SU-DHL-6 (cell line): ENCODE data around the gene AGBL4.

Source experiments
- H2AFZ ChIP-seq: fragments of 200-600 bp; sonication (generic); 2 replicates; pipeline ENCODE4 v1.6.1; 2014; ENCODE audit warnings: low read depth, mild to moderate bottlenecking, moderate library complexity, mixed read lengths, antibody characterized with exemption, low read length; ENCODE audit not compliant: severe bottlenecking
- H3F3A ChIP-seq: fragments of 200-600 bp; shearing (Covaris generic); 2 replicates; pipeline ENCODE4 v1.6.0; 2016; ENCODE audit warnings: antibody characterized with exemption, mild to moderate bottlenecking; ENCODE audit not compliant: insufficient read depth
- H3K27ac ChIP-seq: fragments of 200-600 bp; sonication (generic); 2 replicates; pipeline ENCODE4 v1.5.1; 2016; ENCODE audit warnings: low read depth, mild to moderate bottlenecking, low read length, moderate library complexity, mixed read lengths
- H3K27me3 ChIP-seq: fragments of 200-600 bp; sonication (generic), shearing (Covaris generic); 2 replicates; pipeline ENCODE4 v1.6.0; 2014; ENCODE audit warnings: mild to moderate bottlenecking, low read length
- H3K36me3 ChIP-seq: fragments of 200-600 bp; sonication (generic); 2 replicates; pipeline ENCODE4 v1.6.1; 2014; ENCODE audit warnings: mild to moderate bottlenecking, low read length, mixed read lengths
- H3K4me2 ChIP-seq: fragments of 300-600, 200-600 bp; shearing (Covaris generic), sonication (generic); 2 replicates; pipeline ENCODE4 v1.6.0; 2014; ENCODE audit warnings: low read length, low read depth, mild to moderate bottlenecking; ENCODE audit not compliant: poor library complexity, severe bottlenecking
- H3K4me3 ChIP-seq: fragments of 200-600 bp; sonication (generic); 2 replicates; pipeline ENCODE4 v1.5.1; 2014; ENCODE audit warnings: antibody characterized with exemption, low read length, mild to moderate bottlenecking, mixed read lengths; ENCODE audit not compliant: insufficient read depth, poor library complexity, severe bottlenecking
- H3K79me2 ChIP-seq: fragments of 200-600 bp; sonication (generic); 2 replicates; pipeline ENCODE4 v1.6.1; 2014; ENCODE audit warnings: mild to moderate bottlenecking, low read length, moderate library complexity; ENCODE audit not compliant: insufficient read depth
- H3K9ac ChIP-seq: fragments of 200-600 bp; sonication (generic); 2 replicates; pipeline ENCODE4 v1.7.0; 2014; ENCODE audit warnings: mild to moderate bottlenecking, low read length
- H3K9me2 ChIP-seq: fragments of 200-600 bp; sonication (generic); replicated peaks from 2 replicates; pipeline ENCODE4 v1.6.1; 2014; ENCODE audit warnings: low read length; ENCODE audit not compliant: insufficient read depth
- H3K9me3 ChIP-seq: fragments of 200-600 bp; sonication (generic); 2 replicates; pipeline ENCODE4 v1.6.1; 2014; ENCODE audit warnings: low read length, mixed read lengths; ENCODE audit not compliant: insufficient read depth
- H4K20me1 ChIP-seq: fragments of 200-600 bp; sonication (generic); 2 replicates; pipeline ENCODE4 v1.6.1; 2014; ENCODE audit warnings: low read depth, mild to moderate bottlenecking, antibody characterized with exemption, low read length, moderate library complexity, mixed read lengths
- EZH2phosphoT487 ChIP-seq: fragments of 200-600 bp; sonication (generic), shearing (Covaris generic); conservative IDR thresholded peaks from 2 replicates; pipeline ENCODE4 v1.6.1; 2018; ENCODE audit warnings: mild to moderate bottlenecking, antibody characterized with exemption, low read length, moderate library complexity, mixed read lengths
- TF ChIP-seq, protein P1 (sequence below): fragments of 200-600 bp; sonication (generic); IDR thresholded peaks from one replicate; pipeline ENCODE4 v1.5.1; 2017; ENCODE audit warnings: antibody characterized with exemption, mild to moderate bottlenecking, low read length, moderate library complexity; ENCODE audit not compliant: insufficient read depth, poor library complexity, severe bottlenecking

Gene AGBL4

GRCh38 chr1:48649880-48650279 is 1373.9 kb downstream of the AGBL4 start:
- H2AFZ ChIP-seq = no peak overlapping the region
- no peaks in the 10 kb centered on the region for H3K9me2 ChIP-seq
- no peak overlapping the region for H3K9ac ChIP-seq
- no peaks in the 10 kb centered on the region for H4K20me1 ChIP-seq
- TF ChIP-seq, protein P1, sequence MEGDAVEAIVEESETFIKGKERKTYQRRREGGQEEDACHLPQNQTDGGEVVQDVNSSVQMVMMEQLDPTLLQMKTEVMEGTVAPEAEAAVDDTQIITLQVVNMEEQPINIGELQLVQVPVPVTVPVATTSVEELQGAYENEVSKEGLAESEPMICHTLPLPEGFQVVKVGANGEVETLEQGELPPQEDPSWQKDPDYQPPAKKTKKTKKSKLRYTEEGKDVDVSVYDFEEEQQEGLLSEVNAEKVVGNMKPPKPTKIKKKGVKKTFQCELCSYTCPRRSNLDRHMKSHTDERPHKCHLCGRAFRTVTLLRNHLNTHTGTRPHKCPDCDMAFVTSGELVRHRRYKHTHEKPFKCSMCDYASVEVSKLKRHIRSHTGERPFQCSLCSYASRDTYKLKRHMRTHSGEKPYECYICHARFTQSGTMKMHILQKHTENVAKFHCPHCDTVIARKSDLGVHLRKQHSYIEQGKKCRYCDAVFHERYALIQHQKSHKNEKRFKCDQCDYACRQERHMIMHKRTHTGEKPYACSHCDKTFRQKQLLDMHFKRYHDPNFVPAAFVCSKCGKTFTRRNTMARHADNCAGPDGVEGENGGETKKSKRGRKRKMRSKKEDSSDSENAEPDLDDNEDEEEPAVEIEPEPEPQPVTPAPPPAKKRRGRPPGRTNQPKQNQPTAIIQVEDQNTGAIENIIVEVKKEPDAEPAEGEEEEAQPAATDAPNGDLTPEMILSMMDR = no peak
- TF ChIP-seq EZH2phosphoT487 = no peak
- no peaks in the 10 kb centered on the region for H3K36me3 ChIP-seq
- H3K79me2 ChIP-seq = no peaks in the 10 kb centered on the region
- no peak overlapping the region for H3K27ac ChIP-seq
- H3F3A ChIP-seq = no peaks in the 10 kb centered on the region
- H3K4me3 ChIP-seq = no peak overlapping the region
- no peaks in the 10 kb centered on the region for H3K9me3 ChIP-seq
- no peaks in the 10 kb centered on the region for H3K27me3 ChIP-seq
- no peak overlapping the region for H3K4me2 ChIP-seq

- Histone ChIP-seq H3K27me3 (no peaks in the 10 kb centered on the region), H3K9me2 (no peaks in the 10 kb centered on the region), H2AFZ (no peak overlapping the region), H3K4me3 (no peak overlapping the region), H3F3A (no peaks in the 10 kb centered on the region), H3K9ac (no peak overlapping the region), H3K79me2 (no peaks in the 10 kb centered on the region), H3K9me3 (no peaks in the 10 kb centered on the region), H4K20me1 (no peaks in the 10 kb centered on the region), H3K27ac (no peak overlapping the region), H3K4me2 (no peak overlapping the region), H3K36me3 (no peaks in the 10 kb centered on the region)
- TF ChIP-seq, protein P1 = no peak
- no peak for TF ChIP-seq EZH2phosphoT487
Observed at GRCh38 chr1:48645883-48646282, 1377.9 kb downstream of the AGBL4 start.

DNA sequence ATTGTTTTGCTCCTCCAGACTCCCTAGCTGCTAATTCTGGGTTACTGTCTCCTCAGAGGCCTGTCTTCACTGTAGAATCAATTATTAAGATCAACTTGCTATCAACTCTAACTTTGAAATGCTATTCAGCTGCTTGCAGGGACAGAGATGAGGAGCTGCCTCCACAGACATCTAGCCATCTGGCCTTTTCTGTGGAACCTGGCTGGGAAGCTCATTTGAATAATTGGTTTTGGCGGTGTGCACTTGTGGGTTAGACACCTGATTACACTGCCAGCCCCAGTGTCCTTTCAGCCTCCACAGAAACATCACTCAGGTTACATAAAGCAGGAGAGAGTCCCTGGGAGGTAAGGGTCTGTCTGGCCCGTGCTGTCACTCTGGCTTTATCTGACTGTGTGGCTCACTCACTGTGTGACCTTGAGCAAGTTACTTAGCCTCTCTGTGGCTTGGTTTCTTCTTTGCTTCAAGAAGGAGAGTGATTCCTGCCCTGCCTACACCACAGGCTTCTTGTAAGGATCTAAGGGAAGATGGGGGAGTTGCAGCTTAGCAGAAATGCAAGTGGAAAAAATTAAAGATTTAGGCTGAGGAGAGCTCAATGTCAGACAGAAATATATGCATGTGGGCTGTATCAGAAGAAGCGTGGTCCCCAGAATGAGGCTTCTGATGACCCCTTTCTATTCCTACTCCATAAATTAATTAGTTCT is 1378.7 kb downstream of the AGBL4 start:
- H3K36me3 ChIP-seq = no peaks in the 10 kb centered on the region

More for the DNA sequence above, 1378.7 kb downstream of the AGBL4 start:
- H3K79me2 ChIP-seq = no peaks in the 10 kb centered on the region
- H3K4me2 ChIP-seq = no peak overlapping the region
- no peaks in the 10 kb centered on the region for H3K9me2 ChIP-seq
- no peaks in the 10 kb centered on the region for H3K27me3 ChIP-seq
- H4K20me1 ChIP-seq = no peaks in the 10 kb centered on the region
- no peaks in the 10 kb centered on the region for H3F3A ChIP-seq
- no peak overlapping the region for H3K4me3 ChIP-seq
- TF ChIP-seq, protein P1 = no peak
- no peak for TF ChIP-seq EZH2phosphoT487
- H3K9me3 ChIP-seq = no peaks in the 10 kb centered on the region
- no peak overlapping the region for H3K9ac ChIP-seq
- no peak overlapping the region for H3K27ac ChIP-seq
- no peak overlapping the region for H2AFZ ChIP-seq
